ENCODE results near the gene CASQ1. TPM values are rescaled to one million over a fixed set of nuclear protein-coding genes. Genes with fewer than 3 reads are reported as not detected.

Gene CASQ1
- total RNA-seq, 1 experiment from 2014 or later, result 0.46 TPM

GRCh38 chr1:160238408-160238807, 48.0 kb downstream of the CASQ1 start:
- Mint-ChIP-seq H3K9me3 (no peaks in the 10 kb centered on the region), H3K4me3 (no peak overlapping the region), H3K27me3 (ENCODE audit: low read depth) (no peaks in the 10 kb centered on the region), H3K27ac (0 out of 2 replicates have a peak overlapping the region, but pooled peaks have one; percentile 42), H3K4me1 (peaks cover 10% of the 10 kb centered on the region), H3K36me3 (peaks cover 57% of the 10 kb centered on the region)
- TF ChIP-seq SMAD3 (CRISPR knock-in tag; IDR thresholded peaks at IDR 0.05; ENCODE audit: borderline replicate concordance) (no peak), AFF4 (CRISPR knock-in tag; IDR thresholded peaks at IDR 0.05; ENCODE audit: borderline replicate concordance) (no peak), ZNF425 (CRISPR knock-in tag; conservative IDR thresholded peaks at IDR 0.05) (no peak), ZSCAN18 (CRISPR knock-in tag; IDR thresholded peaks at IDR 0.05) (no peak), E2F5 (CRISPR knock-in tag; IDR thresholded peaks at IDR 0.05) (no peak), FOXK1 (CRISPR knock-in tag; IDR thresholded peaks at IDR 0.05) (no peak)
- POLR2A ChIA-PET, result no interaction called here
- ATAC-seq, result no peak
- DNase-seq (ENCODE audit: low spot score), result no peak
- CTCF ChIA-PET, result interaction anchor here (0.9 to 5.4 kb wide), 4 partner anchors 14 to 153 kb away, joined by 3 to 46 read pairs (median 4); no protein-coding TSS in a partner anchor

GRCh38 chr1:160239582-160240299, 49.4 kb downstream of the CASQ1 start:
- no peak for ATAC-seq
- H3K27me3 Mint-ChIP-seq (ENCODE audit: low read depth), result no peaks in the 10 kb centered on the region
- no peak overlapping the region; the same call in 1 of the 2 replicates for H3K27ac Mint-ChIP-seq
- H3K4me1 Mint-ChIP-seq, result no peaks in the 10 kb centered on the region
- POLR2A ChIA-PET, result interaction anchor here (0.8 kb wide), 1 partner anchor 33 kb away, joined by 3 read pairs; no protein-coding TSS in a partner anchor
- DNase-seq (ENCODE audit: low spot score), result no peak
- CTCF ChIA-PET, result interaction anchor here (0.9 to 5.4 kb wide), 6 partner anchors 12 to 154 kb away, joined by 3 to 46 read pairs (median 6); no protein-coding TSS in a partner anchor
- peaks cover 64% of the 10 kb centered on the region for H3K36me3 Mint-ChIP-seq
- H3K4me3 Mint-ChIP-seq, result no peak overlapping the region
- H3K9me3 Mint-ChIP-seq, result no peaks in the 10 kb centered on the region
- TF ChIP-seq ZNF532 (CRISPR knock-in tag; IDR thresholded peaks at IDR 0.05; ENCODE audit: borderline replicate concordance) (no peak), ZNF281 (CRISPR knock-in tag; IDR thresholded peaks at IDR 0.05) (no peak), FOXK1 (CRISPR knock-in tag; IDR thresholded peaks at IDR 0.05) (no peak), E2F1 (CRISPR knock-in tag; IDR thresholded peaks at IDR 0.05) (no peak), ZNF671 (CRISPR knock-in tag; IDR thresholded peaks at IDR 0.05) (no peak), ATF3 (CRISPR knock-in tag; conservative IDR thresholded peaks at IDR 0.05) (no peak), ZNF219 (CRISPR knock-in tag; IDR thresholded peaks at IDR 0.05; ENCODE audit: borderline replicate concordance) (no peak), USF2 (CRISPR knock-in tag; IDR thresholded peaks at IDR 0.05) (no peak)

All from WTC11 (cell line).